IPS-18a (cell line): ENCODE data around the gene NANOS1.

Source experiments
- H3K27ac ChIP-seq: one replicate; pipeline ENCODE4 v1.5.1; 2013; ENCODE audit warnings: low read length
- H3K27me3 ChIP-seq: one replicate; pipeline ENCODE4 v1.6.1; 2013; ENCODE audit warnings: mild to moderate bottlenecking, low read length; ENCODE audit not compliant: control insufficient read depth, insufficient read depth
- H3K36me3 ChIP-seq: one replicate; pipeline ENCODE4 v1.6.1; 2013; ENCODE audit warnings: low read depth, low read length; ENCODE audit not compliant: control insufficient read depth
- H3K4me1 ChIP-seq: one replicate; pipeline ENCODE4 v1.6.1; 2013; ENCODE audit warnings: low read depth, low read length; ENCODE audit not compliant: control insufficient read depth
- H3K4me3 ChIP-seq: one replicate; pipeline ENCODE4 v1.5.1; 2013; ENCODE audit warnings: low read length
- H3K9ac ChIP-seq: one replicate; pipeline ENCODE4 v1.6.1; 2013; ENCODE audit warnings: mild to moderate bottlenecking, low read length, moderate library complexity
- H3K9me3 ChIP-seq: one replicate; pipeline ENCODE4 v1.6.1; 2013; ENCODE audit warnings: low read depth, low read length; ENCODE audit not compliant: control insufficient read depth

The NANOS1 gene

GRCh38 chr10:119029613-119030420 lies at the start of gene NANOS1:
Gene NANOS1 (plus strand): TSS chr10:119029714. CDS start chr10:119029802, 88 bp downstream.
- Histone ChIP-seq H3K4me3 (peak within 1 kb of the TSS; percentile 59), H3K27ac (no peak within 1 kb of the TSS), H3K9ac (no peak within 1 kb of the TSS), H3K9me3 (no peaks in the 10 kb centered on the region), H3K27me3 (no peaks in the 10 kb centered on the region), H3K36me3 (peaks cover 19% of the 10 kb centered on the region), H3K4me1 (peaks cover 8% of the 10 kb centered on the region)

- peaks cover 3% of the 10 kb centered on the region for H3K4me1 ChIP-seq
- no peaks in the 10 kb centered on the region for H3K9me3 ChIP-seq
- H3K4me3 ChIP-seq = no peak overlapping the region
- H3K27me3 ChIP-seq = no peaks in the 10 kb centered on the region
- H3K36me3 ChIP-seq = no peaks in the 10 kb centered on the region
- no peak overlapping the region for H3K27ac ChIP-seq
- no peak overlapping the region for H3K9ac ChIP-seq
Measured at GRCh38 chr10:118980135-118980865, 49.2 kb upstream of the NANOS1 start.

GRCh38 chr10:118980870-118981269 lies 48.6 kb upstream of the NANOS1 start:
- Histone ChIP-seq H3K27ac (no peak overlapping the region), H3K9ac (no peak overlapping the region), H3K36me3 (no peaks in the 10 kb centered on the region), H3K9me3 (no peaks in the 10 kb centered on the region), H3K4me3 (no peak overlapping the region), H3K4me1 (peaks cover 3% of the 10 kb centered on the region), H3K27me3 (no peaks in the 10 kb centered on the region)

- H3K27ac ChIP-seq = no peak overlapping the region
- no peaks in the 10 kb centered on the region for H3K9me3 ChIP-seq
- H3K4me1 ChIP-seq = peaks cover 3% of the 10 kb centered on the region
- no peak overlapping the region for H3K4me3 ChIP-seq
- H3K36me3 ChIP-seq = no peaks in the 10 kb centered on the region
- H3K9ac ChIP-seq = no peak overlapping the region
- no peaks in the 10 kb centered on the region for H3K27me3 ChIP-seq
Measured at GRCh38 chr10:118981946-118982345, 47.6 kb upstream of the NANOS1 start.

GRCh38 chr10:118982366-118982765 lies 47.1 kb upstream of the NANOS1 start:
- H3K4me1 ChIP-seq = peaks cover 3% of the 10 kb centered on the region
- no peak overlapping the region for H3K9ac ChIP-seq
- H3K27me3 ChIP-seq = no peaks in the 10 kb centered on the region
- H3K27ac ChIP-seq = no peak overlapping the region
- H3K9me3 ChIP-seq = no peaks in the 10 kb centered on the region
- H3K4me3 ChIP-seq = no peak overlapping the region
- no peaks in the 10 kb centered on the region for H3K36me3 ChIP-seq

- Histone ChIP-seq H3K4me1 (peaks cover 3% of the 10 kb centered on the region), H3K27ac (no peak overlapping the region), H3K9ac (no peak overlapping the region), H3K9me3 (no peaks in the 10 kb centered on the region), H3K36me3 (no peaks in the 10 kb centered on the region), H3K27me3 (no peaks in the 10 kb centered on the region), H3K4me3 (no peak overlapping the region)
Measured at GRCh38 chr10:118983263-118983662, 46.3 kb upstream of the NANOS1 start.

GRCh38 chr10:118985576-118985975 lies 43.9 kb upstream of the NANOS1 start:
- Histone ChIP-seq H3K9me3 (no peaks in the 10 kb centered on the region), H3K9ac (no peak overlapping the region), H3K36me3 (no peaks in the 10 kb centered on the region), H3K27me3 (no peaks in the 10 kb centered on the region), H3K4me1 (peaks cover 3% of the 10 kb centered on the region), H3K4me3 (no peak overlapping the region), H3K27ac (no peak overlapping the region)

GRCh38 chr10:118986815-118987790 lies 42.4 kb upstream of the NANOS1 start:
- no peaks in the 10 kb centered on the region for H3K9me3 ChIP-seq
- H3K4me3 ChIP-seq = no peak overlapping the region
- H3K4me1 ChIP-seq = peaks cover 3% of the 10 kb centered on the region
- no peak overlapping the region for H3K27ac ChIP-seq
- no peak overlapping the region for H3K9ac ChIP-seq
- H3K36me3 ChIP-seq = no peaks in the 10 kb centered on the region
- H3K27me3 ChIP-seq = no peaks in the 10 kb centered on the region

- Histone ChIP-seq H3K9me3 (no peaks in the 10 kb centered on the region), H3K4me1 (no peaks in the 10 kb centered on the region), H3K36me3 (no peaks in the 10 kb centered on the region), H3K9ac (no peak overlapping the region), H3K4me3 (no peak overlapping the region), H3K27ac (no peak overlapping the region), H3K27me3 (no peaks in the 10 kb centered on the region)
Measured at GRCh38 chr10:118990326-118990725, 39.2 kb upstream of the NANOS1 start.

GRCh38 chr10:118992496-118992895 lies 37.0 kb upstream of the NANOS1 start:
- H3K9ac ChIP-seq = no peak overlapping the region
- H3K27me3 ChIP-seq = no peaks in the 10 kb centered on the region
- H3K36me3 ChIP-seq = no peaks in the 10 kb centered on the region
- H3K9me3 ChIP-seq = no peaks in the 10 kb centered on the region
- H3K4me1 ChIP-seq = no peaks in the 10 kb centered on the region
- no peak overlapping the region for H3K27ac ChIP-seq
- H3K4me3 ChIP-seq = no peak overlapping the region

- no peaks in the 10 kb centered on the region for H3K9me3 ChIP-seq
- no peak overlapping the region for H3K9ac ChIP-seq
- no peak overlapping the region for H3K27ac ChIP-seq
- H3K27me3 ChIP-seq = no peaks in the 10 kb centered on the region
- H3K4me1 ChIP-seq = no peaks in the 10 kb centered on the region
- no peak overlapping the region for H3K4me3 ChIP-seq
- no peaks in the 10 kb centered on the region for H3K36me3 ChIP-seq
Measured at GRCh38 chr10:118993214-118993613, 36.3 kb upstream of the NANOS1 start.
